ENCODE results near the gene C8B. TPM values are rescaled to one million over a fixed set of nuclear protein-coding genes. Genes with fewer than 3 reads are reported as not detected.

Gene C8B
- total RNA-seq, 1 experiment from 2014 or later = not detected

DNA sequence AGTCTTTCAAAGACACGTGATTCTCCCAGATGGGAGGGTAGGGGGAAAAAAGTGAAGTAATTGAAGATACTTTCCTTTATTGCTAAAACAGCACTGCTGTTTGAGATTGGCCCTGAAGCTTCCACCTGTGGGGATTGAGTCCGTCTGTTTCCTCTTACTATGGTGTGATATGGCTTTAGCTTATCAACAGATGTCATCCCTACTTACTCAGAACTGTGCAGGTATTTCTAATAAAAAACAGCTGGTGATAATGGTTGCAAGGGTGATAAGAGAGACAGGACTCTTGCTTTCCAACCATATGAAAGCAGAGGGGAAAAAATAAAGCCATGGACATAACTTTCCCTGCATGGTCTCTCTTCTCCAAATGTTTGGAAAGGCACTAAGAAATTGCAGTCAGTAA is 41.7 kb upstream of the C8B start:
- no peak overlapping the region for H3K27ac ChIP-seq
- TF ChIP-seq, protein P1, sequence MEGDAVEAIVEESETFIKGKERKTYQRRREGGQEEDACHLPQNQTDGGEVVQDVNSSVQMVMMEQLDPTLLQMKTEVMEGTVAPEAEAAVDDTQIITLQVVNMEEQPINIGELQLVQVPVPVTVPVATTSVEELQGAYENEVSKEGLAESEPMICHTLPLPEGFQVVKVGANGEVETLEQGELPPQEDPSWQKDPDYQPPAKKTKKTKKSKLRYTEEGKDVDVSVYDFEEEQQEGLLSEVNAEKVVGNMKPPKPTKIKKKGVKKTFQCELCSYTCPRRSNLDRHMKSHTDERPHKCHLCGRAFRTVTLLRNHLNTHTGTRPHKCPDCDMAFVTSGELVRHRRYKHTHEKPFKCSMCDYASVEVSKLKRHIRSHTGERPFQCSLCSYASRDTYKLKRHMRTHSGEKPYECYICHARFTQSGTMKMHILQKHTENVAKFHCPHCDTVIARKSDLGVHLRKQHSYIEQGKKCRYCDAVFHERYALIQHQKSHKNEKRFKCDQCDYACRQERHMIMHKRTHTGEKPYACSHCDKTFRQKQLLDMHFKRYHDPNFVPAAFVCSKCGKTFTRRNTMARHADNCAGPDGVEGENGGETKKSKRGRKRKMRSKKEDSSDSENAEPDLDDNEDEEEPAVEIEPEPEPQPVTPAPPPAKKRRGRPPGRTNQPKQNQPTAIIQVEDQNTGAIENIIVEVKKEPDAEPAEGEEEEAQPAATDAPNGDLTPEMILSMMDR (conservative IDR thresholded peaks at IDR 0.05) = no peak
- TF ChIP-seq EZH2 (IDR thresholded peaks at IDR 0.05; ENCODE audit: low read depth) = no peak
- BruUV-seq (replicated peaks) = no TSS peak
- no peak overlapping the region for H2AFZ ChIP-seq
- intact Hi-C loops (cut with micrococcal nuclease; ENCODE audit: unreplicated experiment) = no loop called here
- no peaks in the 10 kb centered on the region for H3F3A ChIP-seq (ENCODE audit: insufficient read depth, low read depth)
- H3K4me3 ChIP-seq = no peak overlapping the region
- H3K27me3 ChIP-seq (ENCODE audit: insufficient read depth, low read depth) = peaks cover 37% of the 10 kb centered on the region
- no peak for DNase-seq
- H3K4me1 ChIP-seq (replicated peaks; ENCODE audit: insufficient read depth) = no peaks in the 10 kb centered on the region
- H4K20me1 ChIP-seq (ENCODE audit: insufficient read depth) = no peaks in the 10 kb centered on the region; the same call in 1 of the 2 replicates
- no peaks in the 10 kb centered on the region for H3K36me3 ChIP-seq (ENCODE audit: low read depth)
- ChIA-PET CTCF (no interaction called here), POLR2A (ENCODE audit: unreplicated experiment) (no interaction called here)
- H3K9me3 ChIP-seq (ENCODE audit: insufficient read depth, low read depth) = no peaks in the 10 kb centered on the region
- no peaks in the 10 kb centered on the region for H3K9me2 ChIP-seq (ENCODE audit: insufficient read depth)
- no peak overlapping the region for H3K4me2 ChIP-seq
- no peaks in the 10 kb centered on the region for H3K79me2 ChIP-seq (ENCODE audit: low read depth)

DNA sequence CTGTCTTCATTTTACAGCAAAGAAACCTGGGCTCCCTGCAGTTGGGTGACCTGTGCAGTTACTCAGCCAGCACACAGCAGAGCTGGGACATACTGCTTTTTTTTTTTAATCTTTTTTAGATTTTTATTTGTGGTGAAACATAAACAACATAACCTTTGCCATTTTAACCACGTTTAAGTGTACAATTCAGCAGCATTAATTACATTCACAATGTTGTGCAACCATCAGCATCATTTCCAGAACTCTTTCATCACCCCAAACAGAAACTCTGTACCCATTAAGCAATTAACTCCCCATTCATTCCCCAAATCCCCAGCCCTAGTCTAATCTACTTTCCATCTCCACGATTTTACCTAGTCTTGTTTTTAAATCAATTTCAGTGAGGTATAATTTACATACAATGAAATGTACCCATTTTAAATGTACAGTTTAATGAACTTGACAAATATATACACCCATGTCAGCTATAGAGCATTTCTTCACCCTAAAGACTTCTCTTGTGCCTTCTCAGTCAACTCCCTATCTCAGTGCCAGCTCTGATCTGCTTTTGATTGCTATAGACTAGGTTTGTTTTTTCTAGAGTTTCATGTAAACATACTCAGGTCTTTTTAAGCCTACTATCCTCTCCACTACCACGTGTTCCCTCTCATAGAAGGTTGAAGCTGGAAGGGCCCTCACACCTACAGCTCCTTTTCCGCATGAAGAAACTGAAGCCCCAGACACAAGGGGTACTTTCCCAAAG is 37.8 kb upstream of the C8B start:
- no peaks in the 10 kb centered on the region for H3K9me3 ChIP-seq (ENCODE audit: insufficient read depth, low read depth)
- H2AFZ ChIP-seq = no peak overlapping the region
- TF ChIP-seq, protein P1 (conservative IDR thresholded peaks at IDR 0.05) = no peak
- no peak for TF ChIP-seq EZH2 (IDR thresholded peaks at IDR 0.05; ENCODE audit: low read depth)
- H3K36me3 ChIP-seq (ENCODE audit: low read depth) = no peaks in the 10 kb centered on the region
- no peak for DNase-seq
- no peak overlapping the region for H3K4me2 ChIP-seq
- no peak overlapping the region for H3K27ac ChIP-seq
- intact Hi-C loops (cut with micrococcal nuclease; ENCODE audit: unreplicated experiment) = no loop called here
- H4K20me1 ChIP-seq (ENCODE audit: insufficient read depth) = no peaks in the 10 kb centered on the region; the same call in 1 of the 2 replicates
- H3K4me3 ChIP-seq = no peak overlapping the region
- no peaks in the 10 kb centered on the region for H3K79me2 ChIP-seq (ENCODE audit: low read depth)
- no peaks in the 10 kb centered on the region for H3F3A ChIP-seq (ENCODE audit: insufficient read depth, low read depth)
- peaks cover 26% of the 10 kb centered on the region for H3K27me3 ChIP-seq (ENCODE audit: insufficient read depth, low read depth)
- no peaks in the 10 kb centered on the region for H3K4me1 ChIP-seq (replicated peaks; ENCODE audit: insufficient read depth)
- BruUV-seq (replicated peaks) = no TSS peak
- POLR2A ChIA-PET (ENCODE audit: unreplicated experiment) = no interaction called here
- H3K9me2 ChIP-seq (ENCODE audit: insufficient read depth) = no peaks in the 10 kb centered on the region
- CTCF ChIA-PET = no interaction called here

GRCh38 chr1:56995414-56996100 is 29.7 kb upstream of the C8B start:
- Histone ChIP-seq H3K36me3 (ENCODE audit: low read depth) (no peaks in the 10 kb centered on the region), H3K9me3 (ENCODE audit: insufficient read depth, low read depth) (no peaks in the 10 kb centered on the region), H3K27me3 (ENCODE audit: insufficient read depth, low read depth) (peaks cover 44% of the 10 kb centered on the region), H2AFZ (no peak overlapping the region), H3K4me1 (replicated peaks; ENCODE audit: insufficient read depth) (no peaks in the 10 kb centered on the region), H3K4me3 (no peak overlapping the region), H3K79me2 (ENCODE audit: low read depth) (no peaks in the 10 kb centered on the region), H3F3A (ENCODE audit: insufficient read depth, low read depth) (no peaks in the 10 kb centered on the region), H3K4me2 (no peak overlapping the region), H3K27ac (no peak overlapping the region), H4K20me1 (ENCODE audit: insufficient read depth) (no peaks in the 10 kb centered on the region), H3K9me2 (ENCODE audit: insufficient read depth) (no peaks in the 10 kb centered on the region)
- ChIA-PET POLR2A (ENCODE audit: unreplicated experiment) (no interaction called here), CTCF (no interaction called here)
- TF ChIP-seq EZH2 (IDR thresholded peaks at IDR 0.05; ENCODE audit: low read depth) = no peak
- TF ChIP-seq, protein P1 (conservative IDR thresholded peaks at IDR 0.05) = no peak
- intact Hi-C loops (cut with micrococcal nuclease; ENCODE audit: unreplicated experiment) = no loop called here
- no TSS peak for BruUV-seq (replicated peaks)
- DNase-seq = no peak

All from PC-9 (cell line).